ENCODE results near the gene DGKE.

Gene DGKE

GRCh38 chr17:56884483-56885311 lies 50.7 kb downstream of the DGKE start:
- Histone ChIP-seq H3K4me3 (ENCODE audit: severe bottlenecking) (no peak overlapping the region), H3K9me3 (ENCODE audit: severe bottlenecking) (peaks cover 6% of the 10 kb centered on the region), H3K4me1 (ENCODE audit: insufficient read depth, poor library complexity, severe bottlenecking) (no peaks in the 10 kb centered on the region), H3K27ac (ENCODE audit: poor library complexity, severe bottlenecking) (no peak overlapping the region), H3K36me3 (ENCODE audit: low read depth) (peaks cover 20% of the 10 kb centered on the region), H3K27me3 (ENCODE audit: insufficient read depth, poor library complexity, severe bottlenecking) (no peaks in the 10 kb centered on the region)
- TF ChIP-seq, protein P1, sequence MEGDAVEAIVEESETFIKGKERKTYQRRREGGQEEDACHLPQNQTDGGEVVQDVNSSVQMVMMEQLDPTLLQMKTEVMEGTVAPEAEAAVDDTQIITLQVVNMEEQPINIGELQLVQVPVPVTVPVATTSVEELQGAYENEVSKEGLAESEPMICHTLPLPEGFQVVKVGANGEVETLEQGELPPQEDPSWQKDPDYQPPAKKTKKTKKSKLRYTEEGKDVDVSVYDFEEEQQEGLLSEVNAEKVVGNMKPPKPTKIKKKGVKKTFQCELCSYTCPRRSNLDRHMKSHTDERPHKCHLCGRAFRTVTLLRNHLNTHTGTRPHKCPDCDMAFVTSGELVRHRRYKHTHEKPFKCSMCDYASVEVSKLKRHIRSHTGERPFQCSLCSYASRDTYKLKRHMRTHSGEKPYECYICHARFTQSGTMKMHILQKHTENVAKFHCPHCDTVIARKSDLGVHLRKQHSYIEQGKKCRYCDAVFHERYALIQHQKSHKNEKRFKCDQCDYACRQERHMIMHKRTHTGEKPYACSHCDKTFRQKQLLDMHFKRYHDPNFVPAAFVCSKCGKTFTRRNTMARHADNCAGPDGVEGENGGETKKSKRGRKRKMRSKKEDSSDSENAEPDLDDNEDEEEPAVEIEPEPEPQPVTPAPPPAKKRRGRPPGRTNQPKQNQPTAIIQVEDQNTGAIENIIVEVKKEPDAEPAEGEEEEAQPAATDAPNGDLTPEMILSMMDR (IDR thresholded peaks at IDR 0.05; ENCODE audit: poor library complexity, severe bottlenecking) = no peak
- DNase-seq (ENCODE audit: low spot score) (no peak), ATAC-seq (ENCODE audit: low read depth) (no peak; the same call in 2 of the 3 replicates)

- TF ChIP-seq, protein P1 (IDR thresholded peaks at IDR 0.05; ENCODE audit: poor library complexity, severe bottlenecking) = no peak
- DNase-seq (ENCODE audit: low spot score) = no peak
Observed at GRCh38 chr17:56885312-56885657, 51.3 kb downstream of the DGKE start.

DNA sequence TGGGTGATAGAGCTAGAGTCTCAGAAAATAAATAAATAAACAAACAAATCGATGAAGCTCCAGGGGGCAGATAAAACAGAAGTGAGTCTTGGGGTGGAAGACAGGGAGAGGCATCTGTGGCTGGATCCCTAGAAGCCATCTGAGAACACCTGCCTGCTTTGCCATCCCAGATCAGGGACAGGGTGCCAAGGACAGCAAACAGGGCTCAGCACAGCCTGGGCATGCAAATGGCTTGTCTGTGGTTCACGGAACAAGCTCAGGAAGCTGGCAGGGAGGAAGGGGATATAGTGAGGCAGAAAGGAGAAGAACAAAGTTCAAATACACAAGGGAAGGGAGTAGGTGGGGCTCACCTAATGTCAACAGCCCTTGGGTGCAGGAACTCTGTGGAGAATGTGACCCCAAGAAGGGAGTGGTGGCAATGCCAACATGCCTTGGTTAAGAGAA lies 52.4 kb downstream of the DGKE start:
- Histone ChIP-seq H3K4me3 (ENCODE audit: severe bottlenecking) (no peak overlapping the region), H3K27me3 (ENCODE audit: insufficient read depth, poor library complexity, severe bottlenecking) (no peaks in the 10 kb centered on the region), H3K4me1 (ENCODE audit: insufficient read depth, poor library complexity, severe bottlenecking) (no peaks in the 10 kb centered on the region), H3K36me3 (ENCODE audit: low read depth) (peaks cover 31% of the 10 kb centered on the region), H3K9me3 (ENCODE audit: severe bottlenecking) (peaks cover 6% of the 10 kb centered on the region), H3K27ac (ENCODE audit: poor library complexity, severe bottlenecking) (no peak overlapping the region)
- TF ChIP-seq, protein P1 (IDR thresholded peaks at IDR 0.05; ENCODE audit: poor library complexity, severe bottlenecking) = no peak
- no peak for ATAC-seq (ENCODE audit: low read depth)
- DNase-seq (ENCODE audit: low spot score) = no peak

More at GRCh38 chr17:56885312-56885657, 51.3 kb downstream of the DGKE start:
- no peaks in the 10 kb centered on the region for H3K27me3 ChIP-seq (ENCODE audit: insufficient read depth, poor library complexity, severe bottlenecking)
- ATAC-seq (ENCODE audit: low read depth) = no peak
- H3K27ac ChIP-seq (ENCODE audit: poor library complexity, severe bottlenecking) = no peak overlapping the region
- peaks cover 6% of the 10 kb centered on the region for H3K9me3 ChIP-seq (ENCODE audit: severe bottlenecking)
- H3K4me3 ChIP-seq (ENCODE audit: severe bottlenecking) = no peak overlapping the region
- H3K36me3 ChIP-seq (ENCODE audit: low read depth) = peaks cover 21% of the 10 kb centered on the region
- no peaks in the 10 kb centered on the region for H3K4me1 ChIP-seq (ENCODE audit: insufficient read depth, poor library complexity, severe bottlenecking)

- H3K27me3 ChIP-seq (ENCODE audit: insufficient read depth, poor library complexity, severe bottlenecking) = no peaks in the 10 kb centered on the region
- no peak for DNase-seq (ENCODE audit: low spot score)
- H3K4me1 ChIP-seq (ENCODE audit: insufficient read depth, poor library complexity, severe bottlenecking) = no peaks in the 10 kb centered on the region
- ATAC-seq (ENCODE audit: low read depth) = no peak
- H3K27ac ChIP-seq (ENCODE audit: poor library complexity, severe bottlenecking) = no peak overlapping the region
- peaks cover 39% of the 10 kb centered on the region for H3K36me3 ChIP-seq (ENCODE audit: low read depth)
- TF ChIP-seq, protein P1 (IDR thresholded peaks at IDR 0.05; ENCODE audit: poor library complexity, severe bottlenecking) = no peak
- H3K9me3 ChIP-seq (ENCODE audit: severe bottlenecking) = peaks cover 6% of the 10 kb centered on the region
- H3K4me3 ChIP-seq (ENCODE audit: severe bottlenecking) = no peak overlapping the region
Observed at GRCh38 chr17:56887105-56887504, 53.2 kb downstream of the DGKE start.
